GM06990 (cell line): ENCODE results near the gene DNASE1.

Experiments
- DNase-seq: peaks from one replicate; pipeline ENCODE4 v3.0.0-alpha.2; 2011; ENCODE audit not compliant: insufficient read length; ENCODE audit errors: extremely low read depth
- H3K27me3 ChIP-seq: replicated peaks from 2 replicates; pipeline ENCODE4 v1.6.0; 2011; ENCODE audit warnings: low read length; ENCODE audit not compliant: control insufficient read depth, insufficient read depth
- H3K36me3 ChIP-seq: 2 replicates; pipeline ENCODE4 v1.5.1; 2011; ENCODE audit warnings: low read length; ENCODE audit not compliant: control insufficient read depth, insufficient read depth
- H3K4me3 ChIP-seq: replicated peaks from 2 replicates; pipeline ENCODE4 v1.5.1; 2011; ENCODE audit warnings: low read depth, mild to moderate bottlenecking, control low read depth, low read length
- TF ChIP-seq, protein P1 (sequence below): IDR thresholded peaks from 2 replicates; pipeline ENCODE4 v1.5.1; 2011; ENCODE audit warnings: low read length, control low read depth, mild to moderate bottlenecking, inconsistent platforms; ENCODE audit not compliant: insufficient read depth, poor library complexity, severe bottlenecking

DNASE1 gene

DNA sequence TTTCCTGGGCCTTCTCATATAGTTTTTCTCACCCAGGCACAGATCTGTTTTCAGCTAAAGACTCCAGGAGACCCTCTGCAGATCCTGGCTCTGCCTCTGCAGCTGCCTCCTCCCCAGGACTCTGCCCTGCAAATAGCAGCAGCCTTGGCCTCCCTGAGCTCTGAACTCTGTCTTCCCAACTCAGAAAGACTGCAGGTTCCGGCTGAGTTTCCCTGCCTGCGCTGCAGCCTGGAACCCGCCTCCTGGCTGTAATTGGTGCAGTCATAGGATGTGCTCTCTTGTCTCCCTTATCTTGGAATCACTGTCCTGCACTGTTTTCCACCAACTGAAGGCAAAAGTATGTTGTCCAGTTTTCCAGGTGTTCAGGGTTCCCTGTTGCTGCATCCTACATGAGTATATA is 14.3 kb upstream of the DNASE1 start:
- DNase-seq, result no peak
- H3K4me3 ChIP-seq, result no peak overlapping the region
- H3K36me3 ChIP-seq, result peaks cover 13% of the 10 kb centered on the region
- TF ChIP-seq, protein P1, sequence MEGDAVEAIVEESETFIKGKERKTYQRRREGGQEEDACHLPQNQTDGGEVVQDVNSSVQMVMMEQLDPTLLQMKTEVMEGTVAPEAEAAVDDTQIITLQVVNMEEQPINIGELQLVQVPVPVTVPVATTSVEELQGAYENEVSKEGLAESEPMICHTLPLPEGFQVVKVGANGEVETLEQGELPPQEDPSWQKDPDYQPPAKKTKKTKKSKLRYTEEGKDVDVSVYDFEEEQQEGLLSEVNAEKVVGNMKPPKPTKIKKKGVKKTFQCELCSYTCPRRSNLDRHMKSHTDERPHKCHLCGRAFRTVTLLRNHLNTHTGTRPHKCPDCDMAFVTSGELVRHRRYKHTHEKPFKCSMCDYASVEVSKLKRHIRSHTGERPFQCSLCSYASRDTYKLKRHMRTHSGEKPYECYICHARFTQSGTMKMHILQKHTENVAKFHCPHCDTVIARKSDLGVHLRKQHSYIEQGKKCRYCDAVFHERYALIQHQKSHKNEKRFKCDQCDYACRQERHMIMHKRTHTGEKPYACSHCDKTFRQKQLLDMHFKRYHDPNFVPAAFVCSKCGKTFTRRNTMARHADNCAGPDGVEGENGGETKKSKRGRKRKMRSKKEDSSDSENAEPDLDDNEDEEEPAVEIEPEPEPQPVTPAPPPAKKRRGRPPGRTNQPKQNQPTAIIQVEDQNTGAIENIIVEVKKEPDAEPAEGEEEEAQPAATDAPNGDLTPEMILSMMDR, result no peak
- no peaks in the 10 kb centered on the region for H3K27me3 ChIP-seq

DNA sequence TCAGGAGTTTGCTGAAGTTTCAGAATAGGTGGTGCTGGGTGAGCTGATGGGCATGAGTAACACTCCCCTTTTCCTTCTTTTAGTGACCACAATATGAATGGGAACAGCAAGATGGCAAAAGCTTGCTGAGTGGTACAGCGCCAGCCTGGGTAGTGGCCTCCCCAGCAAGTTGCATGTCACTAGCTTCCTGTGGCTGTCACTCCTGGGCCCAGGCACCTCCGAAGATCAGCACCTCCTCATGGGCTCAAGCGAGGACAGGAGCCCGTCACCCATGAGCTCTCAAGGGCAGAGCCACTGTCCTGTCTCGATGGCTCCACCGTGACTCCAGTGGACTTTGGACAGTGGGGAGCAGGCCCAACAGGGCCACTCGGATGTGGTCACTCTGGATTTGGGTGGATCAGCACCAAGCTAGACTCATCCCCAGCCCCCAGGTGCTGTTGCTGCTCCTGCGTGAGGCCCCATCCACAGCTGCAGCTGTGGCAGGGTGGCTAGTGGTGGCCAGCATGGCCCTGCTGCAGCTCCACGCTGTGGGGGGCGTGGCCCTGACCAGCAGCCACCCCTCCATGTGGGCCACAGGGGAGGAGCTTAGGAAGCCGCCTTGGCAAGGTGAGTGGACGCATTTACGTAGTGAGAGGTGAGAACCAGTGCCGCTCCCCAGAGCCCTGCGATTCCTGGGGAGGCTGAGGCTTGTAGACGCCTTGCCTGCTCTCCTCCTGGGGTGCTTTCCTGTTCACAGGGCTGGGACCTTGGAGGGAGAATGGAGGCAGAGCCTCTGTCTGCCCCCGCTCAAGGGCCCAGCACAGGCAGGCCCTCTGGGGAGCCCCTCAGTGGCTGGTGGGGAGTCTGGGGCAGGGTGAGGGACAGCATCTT is 13.6 kb upstream of the DNASE1 start:
- TF ChIP-seq, protein P1, result no peak
- no peak for DNase-seq
- Histone ChIP-seq H3K27me3 (no peaks in the 10 kb centered on the region), H3K4me3 (no peak overlapping the region), H3K36me3 (peaks cover 14% of the 10 kb centered on the region)

DNA sequence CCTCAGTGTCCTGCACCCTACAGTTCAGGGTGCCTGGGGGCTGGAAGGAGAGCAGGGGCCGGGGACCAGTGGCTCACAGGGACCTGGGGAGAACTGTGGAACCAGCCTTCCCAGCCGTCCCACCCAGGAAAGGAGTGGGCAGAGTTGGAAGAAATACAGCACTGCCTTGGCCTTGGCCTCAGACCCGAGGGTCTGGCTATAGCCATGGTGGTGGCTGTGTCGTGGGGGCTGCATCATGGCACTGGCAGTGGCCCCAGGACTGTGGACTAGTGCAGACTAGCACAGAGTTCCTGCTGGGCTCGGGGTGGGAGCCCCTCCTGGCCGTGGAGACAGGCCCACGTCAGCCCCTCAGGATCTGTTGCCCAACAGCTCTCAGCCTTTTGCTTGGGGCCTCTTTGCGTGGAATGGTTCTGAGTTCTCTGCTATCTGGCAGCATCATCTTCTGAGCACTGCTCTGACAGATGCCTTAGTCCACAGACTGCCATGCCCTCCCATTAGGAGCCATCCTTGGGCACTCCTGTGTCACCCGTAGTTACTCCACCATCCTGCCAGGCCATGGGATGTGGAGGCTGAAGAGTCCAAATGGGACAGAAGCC is 12.6 kb upstream of the DNASE1 start:
- TF ChIP-seq, protein P1, result no peak

DNA sequence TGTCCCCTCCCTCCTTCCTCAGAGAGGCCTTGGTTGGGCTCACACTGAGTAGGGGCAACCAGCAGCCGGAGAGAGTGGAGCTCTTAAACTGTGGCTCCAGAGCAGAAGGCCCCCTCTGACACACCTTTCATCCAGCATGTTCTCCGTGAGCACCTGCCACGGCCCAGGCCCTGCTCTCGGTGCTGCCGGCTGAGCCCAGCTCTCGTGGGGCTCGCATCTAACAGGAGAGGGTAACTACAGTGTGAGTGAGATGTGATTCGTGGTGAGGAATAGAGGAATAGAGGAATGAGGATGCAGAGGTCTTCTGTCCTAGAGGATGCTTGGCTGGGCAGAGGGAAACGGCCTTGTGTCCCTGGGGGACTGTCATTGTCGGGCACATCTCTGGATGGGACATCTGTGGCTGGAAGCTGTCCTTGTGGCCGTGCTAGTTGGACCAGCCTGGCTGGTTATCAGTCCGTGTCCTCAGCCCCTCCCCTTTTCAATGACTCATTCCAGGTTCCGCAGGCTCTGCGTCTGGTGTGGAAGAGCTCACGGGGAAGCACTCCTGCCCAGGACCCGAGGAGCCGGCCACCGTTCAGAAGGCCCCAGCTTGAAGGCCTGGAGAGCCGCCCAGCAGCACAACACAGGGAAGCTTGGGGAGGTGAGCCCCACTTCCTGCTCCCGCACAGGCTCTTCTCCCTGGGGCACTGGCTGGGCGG is 11.9 kb upstream of the DNASE1 start:
- Histone ChIP-seq H3K36me3 (peaks cover 14% of the 10 kb centered on the region), H3K4me3 (no peak overlapping the region)
- DNase-seq, result no peak

More for the DNA sequence above, 12.6 kb upstream of the DNASE1 start:
- Histone ChIP-seq H3K4me3 (no peak overlapping the region), H3K36me3 (peaks cover 14% of the 10 kb centered on the region), H3K27me3 (no peaks in the 10 kb centered on the region)
- DNase-seq, result no peak

DNA sequence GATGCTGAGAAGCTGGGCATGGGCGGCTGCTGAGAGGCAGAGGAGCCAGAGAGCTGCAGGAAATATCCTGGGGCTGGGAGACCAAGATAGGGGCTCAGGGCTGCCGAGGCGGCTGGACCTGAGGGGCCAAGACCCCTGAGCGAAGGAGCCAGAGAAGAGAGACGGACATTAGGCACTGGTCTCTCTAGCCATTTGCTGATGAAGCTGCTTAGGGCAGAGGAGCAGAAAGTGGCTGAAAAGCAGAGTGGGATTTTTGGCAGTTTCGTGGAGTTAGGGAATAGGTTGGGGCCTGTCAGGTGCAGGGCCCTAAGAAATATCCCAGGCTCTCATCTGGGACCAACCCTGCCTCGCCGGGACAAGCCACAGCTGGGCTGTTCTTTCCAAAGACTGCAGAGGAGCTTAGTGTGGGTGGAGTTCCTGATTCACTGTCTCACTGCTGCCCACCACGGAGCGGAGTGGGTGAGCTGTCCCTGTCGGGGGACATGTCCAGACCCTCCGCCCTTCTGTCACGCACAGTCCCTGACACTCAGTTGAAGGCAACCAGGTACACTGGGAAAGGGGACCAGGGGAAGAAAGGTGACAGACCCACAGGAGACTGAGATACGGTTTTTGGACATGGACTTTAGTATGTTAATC is 11.3 kb upstream of the DNASE1 start:
- no peak for DNase-seq
- H3K4me3 ChIP-seq, result no peak overlapping the region
- TF ChIP-seq, protein P1, result no peak
- H3K27me3 ChIP-seq, result no peaks in the 10 kb centered on the region
- peaks cover 14% of the 10 kb centered on the region for H3K36me3 ChIP-seq

More for the DNA sequence above, 11.9 kb upstream of the DNASE1 start:
- TF ChIP-seq, protein P1, result no peak
- H3K27me3 ChIP-seq, result no peaks in the 10 kb centered on the region
